NCI-H1105 treated with DMSO at 0.1 percent for 48 hours (cell line): Measurements from ENCODE around the gene IL17RB.

Experiments used
- DNase-seq: peaks from one replicate; lab custom pipeline; 2025; lab: John Stamatoyannopoulos, UW

Gene IL17RB

GRCh38 chr3:53863145-53863544, 16.8 kb downstream of the IL17RB start:
- no peak for DNase-seq

- no peak for DNase-seq
Measured at GRCh38 chr3:53865732-53866499, 19.5 kb downstream of the IL17RB start.

GRCh38 chr3:53880396-53881345, 34.3 kb downstream of the IL17RB start:
- DNase-seq, result no peak

GRCh38 chr3:53881691-53882593, 35.6 kb downstream of the IL17RB start, which contains the start of gene ACTR8:
Gene ACTR8 (minus strand): TSS chr3:53882152. CDS start chr3:53882101, 51 bp downstream.
- peak; percentile 72 for DNase-seq

- no peak for DNase-seq
Measured at GRCh38 chr3:53883008-53883407, 36.6 kb downstream of the IL17RB start.

GRCh38 chr3:53884623-53885022, 38.3 kb downstream of the IL17RB start:
- no peak for DNase-seq

- no peak for DNase-seq
Measured at GRCh38 chr3:53885239-53885638, 38.9 kb downstream of the IL17RB start.

GRCh38 chr3:53887446-53887845, 41.1 kb downstream of the IL17RB start:
- DNase-seq, result no peak

GRCh38 chr3:53888232-53888631, 41.9 kb downstream of the IL17RB start:
- DNase-seq, result no peak

- DNase-seq, result peak; percentile 15
Measured at GRCh38 chr3:53890726-53891475, 44.5 kb downstream of the IL17RB start.

- DNase-seq, result peak; percentile 97
Measured at GRCh38 chr3:53891497-53892285, 45.3 kb downstream of the IL17RB start, which contains the start of gene SELENOK. Gene SELENOK (minus strand): TSS chr3:53891859.

GRCh38 chr3:53892286-53892637, 45.9 kb downstream of the IL17RB start:
- DNase-seq, result no peak

GRCh38 chr3:53899750-53900149, 53.4 kb downstream of the IL17RB start:
- no peak for DNase-seq

GRCh38 chr3:53900666-53901331, 54.4 kb downstream of the IL17RB start:
- DNase-seq, result no peak

GRCh38 chr3:53902067-53902466, 55.7 kb downstream of the IL17RB start:
- no peak for DNase-seq

GRCh38 chr3:53902711-53903110, 56.3 kb downstream of the IL17RB start:
- no peak for DNase-seq

GRCh38 chr3:53913401-53913800, 67.0 kb downstream of the IL17RB start:
- DNase-seq, result no peak
